Psoas muscle (tissue), 8 donors: ENCODE measurements around the gene TDRD9. TPM values are rescaled to one million over a fixed set of nuclear protein-coding genes. Genes with fewer than 3 reads are reported as not detected.

Source experiments
- ATAC-seq, 4 donors: fragments of 200-7000 bp; cut with Tn5 transposase; one replicate each; pipeline ENCODE4 v1.9.1; 2020; ENCODE audit warnings: moderate library complexity in 3 of 4, mild to moderate bottlenecking in 2 of 4
- DNase-seq, 2 donors: peaks; one replicate each; pipeline ENCODE4 v3.0.0-alpha.2; 2020
- H3K27ac ChIP-seq: fragments of 200-600 bp; one replicate; pipeline ENCODE4 v1.8.0; 2022
- H3K27me3 ChIP-seq, 3 donors: fragments of 200-600 bp in 1 of 3; one replicate each; pipeline versions ENCODE4 v1.6.1 to v1.8.0; 2013 to 2022; ENCODE audit warnings: low read length in 2 of 3, mild to moderate bottlenecking in 2 of 3, moderate library complexity in 1 of 3; ENCODE audit not compliant: insufficient read depth in 3 of 3
- H3K36me3 ChIP-seq, 2 donors: fragments of 200-600 bp in 1 of 2; one replicate each; pipeline versions ENCODE4 v1.6.1 to v1.8.0; 2013 to 2022; ENCODE audit warnings: low read depth in 1 of 2, mild to moderate bottlenecking in 1 of 2, moderate library complexity in 1 of 2; ENCODE audit not compliant: insufficient read depth in 1 of 2
- H3K4me1 ChIP-seq: fragments of 200-600 bp; one replicate; pipeline ENCODE4 v1.8.0; 2022
- H3K4me3 ChIP-seq: fragments of 200-600 bp; one replicate; pipeline ENCODE4 v1.8.0; 2022; ENCODE audit warnings: mild to moderate bottlenecking
- H3K9me3 ChIP-seq: fragments of 200-600 bp; one replicate; pipeline ENCODE4 v1.8.0; 2022
- CTCF ChIP-seq: fragments of 200-600 bp; IDR thresholded peaks from one replicate; pipeline ENCODE4 v1.8.0; 2022; ENCODE audit warnings: antibody characterized with exemption
- WGBS, 3 donors: extraction: QIAGEN DNeasy Blood & Tissue Kit; methylation state at CpG; one replicate each; pipeline versions ENCODE4 v1.1.6 to v1.1.7; 2013; 5-methylcytosine and 5-hydroxymethylcytosine counted together
- intact Hi-C, 2 donors: fragments of 100-400 bp; cut with DNase I; formaldehyde crosslinking; loops; one replicate each; pipeline versions ENCODE4 v1.11.0 to v1.14.2; 2022
- polyA plus RNA-seq, 3 donors: library from polyadenylated mRNA; stranded (reverse); fragments of 200-250 nt; gene quantifications; one replicate each; pipeline ENCODE4 v1.2.3, GENCODE V29; 2013
- total RNA-seq, 4 donors: library from RNA; stranded (reverse); fragmentation: NEBNext Ultra II Directional in 2 of 4; extraction: Animal tissue kit (Norgen Biotek cat#: 25700) in 2 of 4; gene quantifications; one replicate each; pipeline versions ENCODE4 v1.2.1 to v1.2.4, GENCODE V29; 2021 to 2023
- donor health status: healthy with polysubstance abuse.
- donor health status: DM: no; HTN: no; CAD: no; lungs with moderate emphysema.
- donor health status: Bipolar disorder and iron deficiency.
- donor health status: healthy.
- donor health status: DM: yes; HTN: yes; CAD: no.
- donor health status: DM: no; HTN: no; CAD: no.
- donor health status: DM: no; HTN: no; CAD: no.
- donor health status: DM: yes; HTN: yes; CAD: no.

The TDRD9 gene
- total and polyA plus RNA-seq, 7 donors = 0.13 to 1.3 (median 0.31) TPM

GRCh38 chr14:104044016-104044415 is 115.8 kb downstream of the TDRD9 start:
- WGBS, 3 donors = 70 to 74% (median 73%) methylated on average over 6 of the region's 6 CpGs
- intact Hi-C loops = no loop called here
- Histone ChIP-seq H3K9me3 (no peaks in the 10 kb centered on the region), H3K4me3 (no peak overlapping the region), H3K36me3 (no peaks in the 10 kb centered on the region), H3K27me3 (peaks cover 0 to 22% (median 0%) of the 10 kb centered on the region in 3 donors), H3K27ac (no peak overlapping the region), H3K4me1 (no peaks in the 10 kb centered on the region)
- no peak for TF ChIP-seq CTCF
- DNase-seq (no peak), ATAC-seq (no peak)

- intact Hi-C loops = no loop called here
- WGBS, 3 donors = 95 to 96% (median 95%) methylated on average over 3 of the region's 3 CpGs
- no peak for TF ChIP-seq CTCF
- DNase-seq = no peak
- H3K4me1 ChIP-seq = no peaks in the 10 kb centered on the region
- H3K36me3 ChIP-seq = no peaks in the 10 kb centered on the region
- peaks cover 0 to 6% (median 0%) of the 10 kb centered on the region in 3 donors for H3K27me3 ChIP-seq
- no peak overlapping the region for H3K4me3 ChIP-seq
- H3K27ac ChIP-seq = no peak overlapping the region
- no peaks in the 10 kb centered on the region for H3K9me3 ChIP-seq
- no peak for ATAC-seq
Measured at GRCh38 chr14:104047761-104048160, 119.5 kb downstream of the TDRD9 start.

GRCh38 chr14:104048758-104049507 is 120.7 kb downstream of the TDRD9 start:
- 72 to 89% (median 89%) methylated on average over 2 of the region's 2 CpGs for WGBS, 3 donors
- Histone ChIP-seq H3K9me3 (no peaks in the 10 kb centered on the region), H3K4me1 (no peaks in the 10 kb centered on the region), H3K27ac (no peak overlapping the region), H3K27me3 (peaks cover 0 to 6% (median 0%) of the 10 kb centered on the region in 3 donors), H3K4me3 (no peak overlapping the region), H3K36me3 (no peaks in the 10 kb centered on the region)
- no peak for ATAC-seq
- intact Hi-C loops = no loop called here
- DNase-seq = no peak
- no peak for TF ChIP-seq CTCF

GRCh38 chr14:104049576-104050240 is 121.5 kb downstream of the TDRD9 start:
- H3K36me3 ChIP-seq = no peaks in the 10 kb centered on the region
- H3K9me3 ChIP-seq = no peaks in the 10 kb centered on the region
- TF ChIP-seq CTCF = no peak
- DNase-seq = no peak
- no peak for ATAC-seq
- peaks cover 0 to 13% (median 3%) of the 10 kb centered on the region in 3 donors for H3K27me3 ChIP-seq
- H3K4me1 ChIP-seq = no peaks in the 10 kb centered on the region
- intact Hi-C loops = no loop called here
- H3K4me3 ChIP-seq = no peak overlapping the region
- H3K27ac ChIP-seq = no peak overlapping the region
- 40 to 55% (median 44%) methylated on average over 9 of the region's 9 CpGs for WGBS, 3 donors
